ENCODE results near the gene MIGA2.
A peak's percentile ranks its signal among the peaks of the same experiment; 100 is the strongest.
"Not testable (repeated sequence)": the region's sequence is repeated elsewhere in the genome, so short reads cannot be mapped to it uniquely, and the experiment has no call there.

The MIGA2 gene

DNA sequence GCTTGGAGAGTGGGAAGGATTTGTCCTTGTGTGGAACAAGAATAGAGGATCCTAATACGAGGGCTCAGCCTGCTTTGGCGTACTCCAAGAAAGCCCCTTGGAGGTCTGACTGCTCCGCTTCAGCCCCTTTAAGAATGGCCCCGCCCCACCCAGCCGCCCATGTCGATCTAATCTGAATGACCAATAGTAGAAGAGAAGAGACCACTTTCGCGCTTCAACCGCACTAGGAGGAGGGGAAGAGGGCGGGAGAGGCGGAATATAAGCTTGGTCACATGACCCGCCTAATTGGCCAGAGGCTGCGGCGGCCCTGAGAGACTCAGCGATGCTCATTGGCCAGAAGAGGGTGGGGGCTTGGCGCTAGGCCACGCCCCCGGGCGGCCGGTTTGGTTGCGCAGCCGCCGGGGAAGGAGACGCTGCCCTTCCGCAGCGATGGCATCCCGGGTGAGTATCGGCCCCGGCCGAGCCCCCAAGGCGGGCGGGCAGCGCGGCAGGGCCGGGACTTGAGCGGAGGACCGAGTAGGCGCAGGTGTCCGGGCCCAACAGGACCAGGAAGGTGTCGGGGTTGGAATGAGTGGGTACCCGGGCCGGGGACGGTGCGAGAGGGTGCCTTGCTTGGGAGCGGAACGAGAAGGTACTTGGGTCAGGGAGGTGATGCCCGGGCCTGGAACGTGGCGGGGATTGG lies at the start of gene MIGA2:
Gene MIGA2 (plus strand): TSS at position 386 of the 682 bp plus-strand sequence. CDS start 3,969 bp downstream, outside the sequence.
- peak; percentile 99 for DNase-seq (ENCODE audit: low spot score)

DNA sequence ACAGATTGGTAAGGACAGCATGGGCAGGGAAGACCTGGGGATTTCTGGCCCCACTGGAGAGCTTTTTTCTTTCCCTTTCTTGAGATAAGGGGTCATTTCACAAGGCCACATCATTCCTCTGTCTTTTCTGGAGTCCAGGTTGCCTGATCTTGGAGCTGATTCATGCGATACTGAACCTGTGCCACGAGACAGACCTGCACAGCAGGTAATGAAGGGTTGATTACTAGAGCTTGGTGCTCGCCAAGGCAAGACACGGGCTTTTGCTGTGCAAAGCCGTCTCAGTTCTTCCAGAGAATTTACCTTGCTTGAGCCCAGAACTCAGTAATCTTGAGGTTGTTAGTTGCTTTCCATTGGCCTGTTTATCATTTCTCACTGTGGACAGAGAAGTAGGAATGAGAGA lies 49.8 kb upstream of the MIGA2 start:
- no peak for DNase-seq (ENCODE audit: low spot score)

- DNase-seq (ENCODE audit: low spot score), result peak; percentile 88
Measured at GRCh38 chr9:128987805-128988204, 48.6 kb upstream of the MIGA2 start.

GRCh38 chr9:128992995-128993394 lies 43.4 kb upstream of the MIGA2 start:
- no peak for DNase-seq (ENCODE audit: low spot score)

DNA sequence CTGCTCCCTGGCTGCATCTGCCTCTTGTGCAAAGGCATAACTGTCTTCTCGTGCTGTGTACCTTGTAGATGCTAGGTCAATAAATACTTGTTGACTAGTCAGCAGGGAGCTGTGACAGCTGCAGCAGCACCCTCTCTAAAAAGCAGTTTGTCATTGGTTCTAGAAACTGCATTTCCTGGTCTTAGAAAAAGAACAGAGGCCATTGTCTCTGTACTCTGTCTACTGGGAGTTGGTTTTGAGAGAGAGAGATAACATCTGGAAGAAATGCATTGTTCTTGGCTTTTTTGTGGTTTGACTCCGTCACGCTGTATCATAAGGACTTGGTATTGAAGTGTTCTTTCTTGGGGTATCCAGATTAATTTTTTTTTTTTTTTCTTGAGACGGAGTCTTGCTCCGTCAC lies 40.6 kb upstream of the MIGA2 start:
- DNase-seq (ENCODE audit: low spot score), result no peak

- no peak for DNase-seq (ENCODE audit: low spot score)
Measured at GRCh38 chr9:128998462-128998861, 38.0 kb upstream of the MIGA2 start.

GRCh38 chr9:128999581-129000206 lies 36.7 kb upstream of the MIGA2 start:
- no peak for DNase-seq (ENCODE audit: low spot score)

DNA sequence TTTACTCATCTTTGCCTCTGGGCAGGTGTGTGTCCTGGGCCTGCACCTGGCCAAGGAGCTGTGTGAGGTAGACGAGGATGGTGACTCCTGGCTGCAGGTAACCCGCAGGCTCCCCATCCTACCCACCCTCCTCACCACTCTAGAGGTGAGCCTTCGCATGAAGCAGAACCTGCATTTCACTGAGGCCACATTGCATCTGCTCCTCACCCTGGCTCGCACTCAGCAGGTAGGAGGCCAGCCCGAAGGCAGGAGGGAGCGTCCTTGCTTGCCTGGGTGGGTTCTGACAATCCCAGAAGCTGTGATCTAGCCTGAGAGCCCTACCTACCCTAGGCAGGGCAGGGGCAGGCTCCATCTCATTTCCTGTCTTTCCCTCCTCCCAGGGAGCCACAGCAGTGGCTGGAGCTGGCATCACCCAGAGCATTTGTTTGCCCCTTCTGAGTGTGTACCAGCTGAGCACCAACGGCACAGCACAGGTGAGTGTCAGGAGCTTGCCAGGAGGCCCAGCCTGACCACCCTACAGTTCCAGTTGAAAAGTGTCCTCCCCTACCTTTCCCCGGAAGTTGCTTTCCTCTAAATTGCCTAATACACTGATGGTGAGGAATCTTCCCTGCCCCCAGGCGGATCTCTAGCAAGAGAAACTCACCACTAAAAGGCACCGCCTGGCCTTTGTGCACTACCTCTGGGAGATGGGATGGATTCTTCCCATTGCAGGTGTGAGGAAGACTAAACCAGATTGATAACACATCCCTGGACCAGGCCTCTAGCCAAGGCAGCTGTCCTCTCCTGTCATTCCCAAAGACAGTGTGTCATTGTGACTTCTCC lies 34.7 kb upstream of the MIGA2 start:
- no peak for DNase-seq (ENCODE audit: low spot score)

- no peak for DNase-seq (ENCODE audit: low spot score)
Measured at GRCh38 chr9:129002992-129003391, 33.4 kb upstream of the MIGA2 start.

DNA sequence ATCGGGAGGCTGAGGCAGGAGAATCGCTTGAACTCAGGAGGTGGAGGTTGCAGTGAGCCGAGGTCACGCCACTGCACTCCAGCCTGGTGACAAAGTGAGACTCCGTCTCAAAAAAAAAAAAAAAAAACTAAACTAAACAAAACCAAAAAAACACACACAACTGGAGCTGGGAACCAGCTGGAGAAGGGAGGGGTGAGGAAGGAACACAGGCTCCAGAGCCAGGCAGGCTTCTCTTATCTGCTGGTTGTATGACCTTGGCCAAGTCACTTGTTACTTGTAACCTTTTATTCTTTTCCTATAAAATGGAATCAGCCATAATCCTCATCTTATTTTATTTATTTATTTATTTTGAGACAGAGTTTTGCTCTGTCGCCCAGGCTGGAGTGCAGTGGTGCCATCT lies 32.3 kb upstream of the MIGA2 start:
- DNase-seq (ENCODE audit: low spot score), result not testable (repeated sequence)

DNA sequence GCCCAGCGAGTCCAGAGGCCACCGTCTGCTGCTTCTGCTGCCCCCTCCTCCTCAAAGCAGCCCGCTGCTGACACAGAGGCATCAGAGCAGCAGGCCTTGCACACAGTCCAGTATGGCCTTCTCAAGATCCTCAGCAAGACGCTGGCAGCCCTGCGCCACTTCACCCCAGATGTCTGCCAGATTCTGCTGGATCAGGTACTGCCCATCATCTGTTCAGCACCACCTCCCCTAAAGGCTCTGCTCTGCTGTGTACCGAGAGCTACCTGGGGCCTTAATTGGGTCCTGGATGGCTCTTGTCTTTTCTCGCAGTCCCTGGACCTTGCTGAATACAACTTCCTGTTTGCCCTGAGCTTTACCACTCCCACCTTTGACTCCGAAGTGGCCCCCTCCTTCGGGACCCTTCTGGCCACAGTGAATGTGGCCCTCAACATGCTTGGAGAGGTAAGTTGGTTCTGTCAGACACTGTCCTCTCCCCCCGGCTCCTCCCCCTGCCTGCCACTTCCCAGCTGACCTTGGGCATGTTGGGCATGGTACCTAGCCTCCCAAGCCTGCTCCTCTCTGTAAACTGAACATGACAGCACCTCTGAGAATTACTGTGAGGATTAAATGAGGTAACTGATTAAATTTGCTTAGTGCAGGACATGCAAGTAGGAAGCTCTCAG lies 31.0 kb upstream of the MIGA2 start:
- DNase-seq (ENCODE audit: low spot score), result no peak

- DNase-seq (ENCODE audit: low spot score), result peak; percentile 93
Measured at GRCh38 chr9:129006328-129007034, 29.9 kb upstream of the MIGA2 start.

DNA sequence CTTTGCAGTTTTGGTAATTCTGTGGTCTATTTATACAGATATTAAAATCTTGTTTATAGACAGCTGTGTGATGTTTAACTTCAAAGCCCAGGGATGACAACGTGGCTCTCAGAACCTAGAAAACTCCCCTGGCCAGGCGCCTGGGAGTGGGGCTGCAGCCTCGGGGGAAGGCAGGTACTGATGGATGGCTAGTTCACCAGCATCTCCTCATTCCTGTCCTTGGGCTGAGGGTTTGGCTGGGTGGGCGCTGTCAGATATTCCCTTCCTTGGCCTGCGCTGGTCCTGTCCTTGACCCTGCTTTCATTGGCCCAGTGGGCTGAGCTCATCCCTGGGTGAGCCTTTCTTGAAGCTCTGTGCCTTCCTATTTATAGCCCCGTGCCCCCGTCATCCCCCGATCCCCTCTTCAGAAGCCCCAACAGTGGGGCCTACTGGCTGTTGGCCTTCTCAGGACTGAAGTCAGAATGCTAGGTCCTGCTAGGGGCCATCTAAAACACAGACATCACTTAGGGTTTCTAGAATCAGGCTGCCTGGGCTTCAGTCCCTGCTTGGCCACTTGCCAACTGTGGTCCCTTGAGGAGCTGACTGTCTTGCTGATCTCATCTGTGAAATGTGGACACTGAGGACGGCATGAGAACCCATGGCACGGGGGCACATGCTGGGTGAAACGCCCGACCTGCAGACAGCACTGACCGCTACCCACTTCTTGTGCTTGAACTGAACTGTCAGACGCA lies 29.2 kb upstream of the MIGA2 start:
- no peak for DNase-seq (ENCODE audit: low spot score)

- DNase-seq (ENCODE audit: low spot score), result no peak
Measured at GRCh38 chr9:129007766-129008468, 28.5 kb upstream of the MIGA2 start.

DNA sequence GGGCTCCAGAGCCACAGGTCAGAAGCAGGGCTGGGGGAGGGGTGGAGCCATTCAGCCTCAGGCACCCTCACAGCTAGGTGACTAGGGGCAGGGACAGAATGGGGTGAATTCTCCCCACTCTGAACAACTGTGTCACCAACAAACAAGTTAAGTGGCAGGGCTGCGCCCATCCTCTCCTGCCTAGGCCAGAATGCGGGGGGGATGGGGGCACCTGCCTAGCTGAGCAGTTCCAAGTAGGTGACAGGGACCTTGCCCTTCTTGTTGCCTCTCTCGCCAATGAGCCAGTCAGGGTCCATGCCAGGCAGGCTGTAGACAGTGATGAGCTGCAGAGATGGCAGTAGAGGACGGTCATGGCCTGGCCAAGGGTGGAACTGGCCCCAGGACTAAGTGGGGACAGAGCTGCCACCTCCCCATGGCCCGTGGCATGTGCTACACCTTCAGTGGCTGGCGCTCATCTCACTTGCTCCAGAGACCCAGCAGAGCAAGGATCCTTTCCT lies 27.9 kb upstream of the MIGA2 start:
- DNase-seq (ENCODE audit: low spot score), result no peak

DNA sequence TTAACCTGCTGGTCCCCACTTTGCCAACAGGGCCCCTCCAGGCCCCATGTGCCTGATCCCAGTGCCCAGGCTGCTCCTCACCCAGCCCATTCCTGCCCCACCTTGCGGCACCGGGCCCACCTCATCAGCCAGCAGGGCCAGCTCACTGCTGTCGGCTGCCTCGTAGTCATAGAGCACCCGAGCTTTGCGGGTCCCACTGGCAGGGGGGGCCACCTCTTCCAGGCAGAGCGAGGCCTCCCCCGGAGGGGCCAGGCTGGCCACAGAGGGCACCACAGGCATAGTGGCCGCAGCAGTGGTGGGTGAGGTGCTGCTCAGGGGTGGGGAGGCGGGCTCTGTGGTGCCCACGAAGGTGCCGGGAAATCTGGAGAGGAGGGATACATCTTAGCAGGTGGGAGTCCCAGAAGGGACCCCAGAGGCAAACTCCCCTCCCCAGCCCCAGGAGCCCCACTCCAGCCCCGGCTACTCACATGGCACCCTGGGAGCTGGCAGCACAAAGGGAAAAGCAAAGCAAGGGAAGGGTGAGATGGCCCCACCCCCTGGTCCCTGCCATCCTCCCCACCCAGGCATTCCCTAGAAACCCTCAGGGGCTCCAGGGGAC lies 27.3 kb upstream of the MIGA2 start:
- DNase-seq (ENCODE audit: low spot score), result no peak

GRCh38 chr9:129009584-129010141 lies 26.8 kb upstream of the MIGA2 start:
- DNase-seq (ENCODE audit: low spot score), result no peak

- no peak for DNase-seq (ENCODE audit: low spot score)
Measured at GRCh38 chr9:129010267-129010975, 26.0 kb upstream of the MIGA2 start.

GRCh38 chr9:129011170-129011569 lies 25.3 kb upstream of the MIGA2 start:
- no peak for DNase-seq (ENCODE audit: low spot score)
